Fibroblast of mammary gland (primary cell): Measurements from ENCODE around the gene UBA52.

Source experiments
- DNase-seq: peaks from one replicate; pipeline ENCODE4 v3.0.0-alpha.2; 2010; ENCODE audit warnings: low read depth
- H3K4me3 ChIP-seq: 2 replicates; pipeline ENCODE4 v1.5.1; 2011; ENCODE audit warnings: low read depth, mild to moderate bottlenecking, low read length, moderate library complexity; ENCODE audit not compliant: control insufficient read depth
- TF ChIP-seq, protein P1 (sequence below): conservative IDR thresholded peaks from 2 replicates; pipeline ENCODE4 v1.5.1; 2011; ENCODE audit warnings: low read depth, low read length, inconsistent platforms; ENCODE audit not compliant: control insufficient read depth, insufficient read depth

UBA52 gene

GRCh38 chr19:18574691-18575291, 3.1 kb downstream of the UBA52 start:
- H3K4me3 ChIP-seq = no peak overlapping the region
- TF ChIP-seq, protein P1, sequence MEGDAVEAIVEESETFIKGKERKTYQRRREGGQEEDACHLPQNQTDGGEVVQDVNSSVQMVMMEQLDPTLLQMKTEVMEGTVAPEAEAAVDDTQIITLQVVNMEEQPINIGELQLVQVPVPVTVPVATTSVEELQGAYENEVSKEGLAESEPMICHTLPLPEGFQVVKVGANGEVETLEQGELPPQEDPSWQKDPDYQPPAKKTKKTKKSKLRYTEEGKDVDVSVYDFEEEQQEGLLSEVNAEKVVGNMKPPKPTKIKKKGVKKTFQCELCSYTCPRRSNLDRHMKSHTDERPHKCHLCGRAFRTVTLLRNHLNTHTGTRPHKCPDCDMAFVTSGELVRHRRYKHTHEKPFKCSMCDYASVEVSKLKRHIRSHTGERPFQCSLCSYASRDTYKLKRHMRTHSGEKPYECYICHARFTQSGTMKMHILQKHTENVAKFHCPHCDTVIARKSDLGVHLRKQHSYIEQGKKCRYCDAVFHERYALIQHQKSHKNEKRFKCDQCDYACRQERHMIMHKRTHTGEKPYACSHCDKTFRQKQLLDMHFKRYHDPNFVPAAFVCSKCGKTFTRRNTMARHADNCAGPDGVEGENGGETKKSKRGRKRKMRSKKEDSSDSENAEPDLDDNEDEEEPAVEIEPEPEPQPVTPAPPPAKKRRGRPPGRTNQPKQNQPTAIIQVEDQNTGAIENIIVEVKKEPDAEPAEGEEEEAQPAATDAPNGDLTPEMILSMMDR = no peak
- no peak for DNase-seq

- TF ChIP-seq, protein P1 = no peak
- H3K4me3 ChIP-seq = no peak overlapping the region
- no peak for DNase-seq
These were observed 4.7 kb downstream of the UBA52 start for GRCh38 chr19:18576383-18576782.

- TF ChIP-seq, protein P1 = no peak
- no peak overlapping the region for H3K4me3 ChIP-seq
- no peak for DNase-seq
These were observed 5.8 kb downstream of the UBA52 start for GRCh38 chr19:18577365-18577914.

DNA sequence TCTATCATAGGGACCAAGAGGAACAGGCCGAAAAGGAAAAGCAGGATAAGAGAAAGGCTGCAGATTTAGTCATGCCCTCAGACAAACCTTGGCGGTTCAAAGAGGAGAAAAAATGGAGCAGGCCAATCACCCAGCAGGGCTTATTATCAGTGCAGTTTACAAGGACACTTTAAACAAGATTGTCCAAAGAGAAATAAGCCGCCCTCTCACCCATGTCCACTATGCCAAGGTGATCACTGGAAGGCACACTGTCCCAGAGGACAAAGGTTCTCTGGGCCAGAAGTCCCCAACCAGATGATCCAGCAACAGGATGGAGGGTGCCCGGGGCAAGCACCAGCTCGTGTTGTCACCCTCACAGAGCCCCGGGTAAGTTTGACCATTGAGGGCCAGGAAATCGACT, 8.7 kb downstream of the UBA52 start:
- no peak for DNase-seq
- no peak overlapping the region for H3K4me3 ChIP-seq
- TF ChIP-seq, protein P1 = no peak

GRCh38 chr19:18586306-18586705, 14.6 kb downstream of the UBA52 start:
- H3K4me3 ChIP-seq = no peak overlapping the region
- TF ChIP-seq, protein P1 = no peak
- DNase-seq = no peak

DNA sequence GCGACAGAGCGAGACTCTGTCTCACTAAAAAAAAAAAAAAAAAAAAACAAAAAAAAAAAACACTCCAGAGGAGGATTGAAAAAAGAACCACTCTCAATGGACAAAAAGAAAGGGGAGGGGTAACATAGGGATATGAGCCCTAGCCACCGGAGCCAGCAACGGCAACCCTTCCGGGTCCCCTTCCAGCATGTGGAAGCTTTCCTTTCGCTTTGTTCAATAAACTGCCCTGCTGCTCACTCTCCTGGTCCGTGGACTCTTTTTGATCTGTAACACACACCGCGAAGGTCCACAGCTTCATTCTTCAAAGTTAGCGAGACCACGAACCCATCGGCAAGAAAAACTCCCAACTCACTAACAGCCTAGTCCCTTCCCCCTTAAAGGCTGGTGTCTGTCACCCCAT, 15.9 kb downstream of the UBA52 start:
- H3K4me3 ChIP-seq = no peak overlapping the region
- TF ChIP-seq, protein P1 = no peak
- DNase-seq = no peak
